GM19328 (cell line): ENCODE data around the gene ANKRD13D.
A peak's percentile ranks its signal among the peaks of the same experiment; 100 is the strongest.
"Not testable (repeated sequence)": the region's sequence is repeated elsewhere in the genome, so short reads cannot be mapped to it uniquely, and the experiment has no call there.

Source experiments
- ATAC-seq: cut with Tn5 transposase; IDR thresholded peaks from one replicate; pipeline ENCODE4 v1.9.1; 2021; ENCODE audit warnings: mild to moderate bottlenecking, moderate library complexity; ENCODE audit not compliant: unreplicated experiment

Gene ANKRD13D

GRCh38 chr11:67317205-67317887, 28.2 kb downstream of the ANKRD13D start:
- peak; percentile 79 for ATAC-seq

- no peak for ATAC-seq
Measured at GRCh38 chr11:67317888-67318555, 28.9 kb downstream of the ANKRD13D start.

- ATAC-seq = not testable (repeated sequence)
Measured at GRCh38 chr11:67318876-67319275, 29.8 kb downstream of the ANKRD13D start.

GRCh38 chr11:67320011-67320410, 30.9 kb downstream of the ANKRD13D start:
- ATAC-seq = no peak

GRCh38 chr11:67320691-67321090, 31.6 kb downstream of the ANKRD13D start:
- ATAC-seq = no peak

GRCh38 chr11:67321313-67321871, 32.3 kb downstream of the ANKRD13D start:
- no peak for ATAC-seq

- ATAC-seq = no peak
Measured at GRCh38 chr11:67322049-67322448, 32.9 kb downstream of the ANKRD13D start.

GRCh38 chr11:67323526-67323925, 34.4 kb downstream of the ANKRD13D start:
- no peak for ATAC-seq

- ATAC-seq = no peak
Measured at GRCh38 chr11:67332081-67332691, 43.1 kb downstream of the ANKRD13D start.

- no peak for ATAC-seq
Measured at GRCh38 chr11:67337257-67337656, 48.2 kb downstream of the ANKRD13D start.

- ATAC-seq = no peak
Measured at GRCh38 chr11:67344264-67344663, 55.2 kb downstream of the ANKRD13D start.

GRCh38 chr11:67345247-67345919, 56.3 kb downstream of the ANKRD13D start:
- ATAC-seq = no peak

- no peak for ATAC-seq
Measured at GRCh38 chr11:67345920-67346819, 57.1 kb downstream of the ANKRD13D start.

GRCh38 chr11:67347964-67348749, 59.1 kb downstream of the ANKRD13D start:
- no peak for ATAC-seq

GRCh38 chr11:67349036-67349435, 59.9 kb downstream of the ANKRD13D start:
- no peak for ATAC-seq

GRCh38 chr11:67349457-67349856, 60.4 kb downstream of the ANKRD13D start:
- no peak for ATAC-seq

GRCh38 chr11:67349928-67350465, 60.9 kb downstream of the ANKRD13D start:
- no peak for ATAC-seq

- ATAC-seq = no peak
Measured at GRCh38 chr11:67351275-67352005, 62.3 kb downstream of the ANKRD13D start.
